ENCODE measurements around the gene MUC20.

GRCh38 chr3:195718477-195718984, 2.2 kb upstream of the MUC20 start:
- TF ChIP-seq POLR2AphosphoS5 (IDR thresholded peaks at IDR 0.05; ENCODE audit: low read depth, low read length) (no peak), POLR2A (IDR thresholded peaks at IDR 0.05; ENCODE audit: low read depth, low read length) (no peak), TAF1 (IDR thresholded peaks at IDR 0.05; ENCODE audit: borderline replicate concordance, low read depth, low read length) (no peak)

Measured in GM12892 (cell line).